ENCODE data around the gene TSPAN18.

TSPAN18 gene

GRCh38 chr11:44889266-44889665, 162.5 kb downstream of the TSPAN18 start:
- no peak for DNase-seq (ENCODE audit: low spot score)

- DNase-seq (ENCODE audit: low spot score) = no peak
Observed at GRCh38 chr11:44892843-44893242, 166.1 kb downstream of the TSPAN18 start.

- DNase-seq (ENCODE audit: low spot score) = no peak
Observed at GRCh38 chr11:44893308-44893822, 166.6 kb downstream of the TSPAN18 start.

- peak; percentile 26 for DNase-seq (ENCODE audit: low spot score)
Observed at GRCh38 chr11:44893846-44894617, 167.3 kb downstream of the TSPAN18 start.

- DNase-seq (ENCODE audit: low spot score) = no peak
Observed at GRCh38 chr11:44899959-44900358, 173.2 kb downstream of the TSPAN18 start.

- no peak for DNase-seq (ENCODE audit: low spot score)
Observed at GRCh38 chr11:44901120-44901633, 174.4 kb downstream of the TSPAN18 start.

GRCh38 chr11:44901786-44902185, 175.0 kb downstream of the TSPAN18 start:
- DNase-seq (ENCODE audit: low spot score) = no peak

- DNase-seq (ENCODE audit: low spot score) = no peak
Observed at GRCh38 chr11:44903035-44903434, 176.3 kb downstream of the TSPAN18 start.

- DNase-seq (ENCODE audit: low spot score) = no peak
Observed at GRCh38 chr11:44903518-44903917, 176.8 kb downstream of the TSPAN18 start.

GRCh38 chr11:44904261-44905020, 177.7 kb downstream of the TSPAN18 start:
- no peak for DNase-seq (ENCODE audit: low spot score)

GRCh38 chr11:44905131-44905866, 178.5 kb downstream of the TSPAN18 start:
- no peak for DNase-seq (ENCODE audit: low spot score)

- no peak for DNase-seq (ENCODE audit: low spot score)
Observed at GRCh38 chr11:44906649-44907048, 179.9 kb downstream of the TSPAN18 start.

- no peak for DNase-seq (ENCODE audit: low spot score)
Observed at GRCh38 chr11:44909557-44909956, 182.8 kb downstream of the TSPAN18 start.

- DNase-seq (ENCODE audit: low spot score) = no peak
Observed at GRCh38 chr11:44910591-44910990, 183.8 kb downstream of the TSPAN18 start.

GRCh38 chr11:44911029-44911814, 184.5 kb downstream of the TSPAN18 start:
- peak; percentile 76 for DNase-seq (ENCODE audit: low spot score)

- DNase-seq (ENCODE audit: low spot score) = no peak
Observed at GRCh38 chr11:44912270-44912987, 185.7 kb downstream of the TSPAN18 start.

GRCh38 chr11:44913502-44913901, 186.7 kb downstream of the TSPAN18 start:
- DNase-seq (ENCODE audit: low spot score) = no peak

- no peak for DNase-seq (ENCODE audit: low spot score)
Observed at GRCh38 chr11:44914105-44914504, 187.3 kb downstream of the TSPAN18 start.

- no peak for DNase-seq (ENCODE audit: low spot score)
Observed at GRCh38 chr11:44915004-44915403, 188.2 kb downstream of the TSPAN18 start.

- no peak for DNase-seq (ENCODE audit: low spot score)
Observed at GRCh38 chr11:44915621-44916020, 188.9 kb downstream of the TSPAN18 start.

GRCh38 chr11:44916331-44916730, 189.6 kb downstream of the TSPAN18 start:
- no peak for DNase-seq (ENCODE audit: low spot score)
